ENCODE measurements around the gene COL5A1.

Gene COL5A1

DNA sequence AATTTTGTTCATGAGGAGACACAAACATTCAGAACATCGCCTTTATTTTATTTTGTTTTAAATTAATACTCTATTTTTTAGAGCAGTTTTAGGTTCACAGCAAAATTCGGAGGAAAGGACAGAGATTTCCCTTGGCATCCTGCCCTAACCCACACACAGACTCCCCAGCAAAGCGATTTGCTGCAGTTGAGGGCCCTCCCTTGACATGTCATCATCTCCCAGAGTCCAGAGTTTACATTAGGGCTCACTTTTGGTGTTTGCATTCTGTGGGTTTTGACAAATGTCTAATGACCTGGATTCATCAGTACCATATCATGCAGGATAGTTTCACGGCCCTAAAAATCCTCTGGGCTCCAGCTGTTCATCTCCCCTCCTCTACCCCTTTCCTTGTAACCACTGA, 33.6 kb upstream of the COL5A1 start:
- no peak for DNase-seq

DNA sequence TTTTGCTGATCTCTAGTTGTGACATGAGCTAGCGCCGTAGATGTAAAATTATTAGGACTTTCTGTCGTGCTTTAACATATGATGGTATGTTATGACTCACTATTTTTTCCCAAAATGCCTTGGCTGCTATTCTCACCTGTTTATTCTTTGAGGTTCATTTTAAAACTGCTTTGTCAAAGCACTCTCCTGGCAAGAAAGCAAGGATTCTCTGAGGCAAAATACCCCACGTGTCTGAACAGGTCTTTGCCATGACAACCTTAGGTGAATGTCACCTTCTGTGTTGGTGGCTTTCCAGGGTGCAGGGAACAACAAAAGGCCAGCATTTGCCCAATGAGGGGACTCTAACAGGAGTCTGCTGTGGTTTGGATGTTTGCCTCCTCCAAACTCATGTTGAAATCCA, 30.6 kb upstream of the COL5A1 start:
- no peak for DNase-seq

DNA sequence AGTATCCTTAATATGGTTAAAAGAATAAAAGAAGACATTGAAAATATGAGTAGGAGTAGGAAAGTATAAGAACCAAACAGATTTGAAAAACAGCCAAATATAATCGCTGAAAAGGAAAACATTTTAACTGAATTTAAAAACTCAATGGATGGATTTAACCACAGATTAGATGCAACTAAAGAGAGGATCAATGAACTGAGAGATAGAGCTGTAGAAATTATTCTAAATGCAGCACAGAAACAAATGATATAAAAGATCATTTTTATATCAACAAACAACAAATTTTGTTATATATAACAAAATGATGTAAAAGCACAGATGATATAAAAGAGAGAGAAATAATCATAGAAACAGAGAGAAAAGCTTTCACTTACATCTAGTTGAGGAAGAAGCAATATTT, 29.3 kb upstream of the COL5A1 start:
- DNase-seq, result no peak

DNA sequence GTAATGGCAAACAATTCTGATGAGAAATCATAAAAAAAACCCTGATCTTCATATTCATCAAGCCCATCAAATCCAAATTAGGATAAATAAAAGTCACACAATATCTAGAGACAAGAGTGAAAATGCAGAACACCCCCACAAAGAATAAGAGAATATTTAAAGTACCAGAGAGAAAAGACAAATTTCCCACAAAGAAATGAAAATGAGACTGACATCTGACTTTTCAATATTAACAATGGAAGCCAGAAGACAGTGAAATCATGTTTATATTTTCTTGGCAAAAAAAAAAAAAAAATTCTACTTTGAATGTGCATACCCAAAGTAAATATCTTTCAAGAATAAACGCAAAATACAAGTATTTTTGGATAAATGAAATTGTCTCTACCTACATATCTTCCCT, 28.9 kb upstream of the COL5A1 start:
- DNase-seq, result no peak

DNA sequence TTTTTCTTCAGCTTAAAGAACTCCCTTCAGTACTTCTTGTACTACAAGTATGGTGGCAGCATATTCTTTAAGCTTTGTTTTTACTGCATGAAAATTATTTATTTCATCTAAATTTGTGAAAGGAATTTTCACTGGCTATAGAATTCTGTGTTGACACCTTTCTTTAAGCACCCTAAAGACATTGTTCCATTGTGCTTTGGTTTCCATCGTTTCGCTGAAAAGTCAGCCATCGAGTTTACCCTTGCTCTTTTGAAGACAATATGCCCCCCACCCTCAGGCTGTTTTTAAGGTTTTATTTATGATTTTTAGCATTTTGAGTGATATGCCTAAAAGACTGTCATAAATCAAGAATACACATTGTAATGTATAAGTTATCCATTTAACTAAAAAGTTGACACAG, 27.3 kb upstream of the COL5A1 start:
- DNase-seq, result no peak

DNA sequence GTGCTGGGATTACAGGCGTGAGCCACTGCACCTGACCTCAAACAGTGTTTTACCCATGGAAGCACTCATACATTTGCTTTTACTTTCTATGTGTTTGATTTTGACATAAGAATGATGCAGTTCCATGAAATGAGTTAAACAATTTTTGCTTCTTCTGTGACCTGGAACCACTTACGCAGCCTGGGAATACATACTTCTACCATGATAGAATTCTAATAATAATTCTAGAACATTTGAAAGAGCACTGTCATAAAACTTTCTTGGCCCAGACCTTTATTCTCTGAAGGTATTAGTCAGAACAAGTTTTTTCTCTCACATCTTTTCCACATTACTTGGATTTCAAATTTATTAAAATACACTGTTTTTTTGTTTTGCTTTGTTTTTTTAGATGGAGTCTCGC, 25.3 kb upstream of the COL5A1 start:
- DNase-seq, result no peak

DNA sequence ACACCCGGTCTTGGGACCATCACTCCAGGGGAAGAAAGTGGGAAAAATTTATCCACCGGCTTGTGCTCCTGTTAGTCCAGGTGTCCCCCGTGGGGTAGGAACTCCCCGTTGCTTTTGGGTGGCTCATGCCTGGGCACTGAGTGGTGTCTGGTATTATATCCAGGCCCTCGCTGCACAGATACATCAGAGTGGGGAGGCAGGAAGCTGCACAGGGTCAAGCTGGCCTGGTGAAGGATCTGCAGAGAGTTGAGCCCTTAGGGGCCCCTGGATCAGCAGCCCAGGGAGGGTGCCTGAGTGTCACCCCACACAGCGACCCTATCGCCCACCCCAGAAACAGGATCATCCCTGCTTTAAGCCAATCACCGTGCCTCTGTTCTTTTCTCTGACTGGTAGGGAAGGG, 24.4 kb upstream of the COL5A1 start:
- peak; percentile 2 for DNase-seq

DNA sequence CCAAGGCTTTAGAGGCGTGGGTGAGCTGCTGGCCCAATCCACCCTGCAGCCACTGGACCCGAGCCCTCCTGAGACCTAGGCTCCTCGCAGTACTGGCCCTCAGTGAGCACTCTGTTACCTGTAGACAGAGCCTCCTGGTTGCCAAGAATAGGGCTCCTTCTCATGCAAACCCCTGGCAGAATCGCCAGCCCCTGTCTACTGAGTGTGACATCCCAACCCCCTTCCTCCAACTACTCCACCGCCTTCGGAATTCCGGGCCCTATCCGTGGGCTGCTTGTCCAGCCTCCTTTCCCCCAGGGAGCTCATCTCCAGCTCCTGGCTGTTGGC, 23.8 kb upstream of the COL5A1 start:
- no peak for DNase-seq

DNA sequence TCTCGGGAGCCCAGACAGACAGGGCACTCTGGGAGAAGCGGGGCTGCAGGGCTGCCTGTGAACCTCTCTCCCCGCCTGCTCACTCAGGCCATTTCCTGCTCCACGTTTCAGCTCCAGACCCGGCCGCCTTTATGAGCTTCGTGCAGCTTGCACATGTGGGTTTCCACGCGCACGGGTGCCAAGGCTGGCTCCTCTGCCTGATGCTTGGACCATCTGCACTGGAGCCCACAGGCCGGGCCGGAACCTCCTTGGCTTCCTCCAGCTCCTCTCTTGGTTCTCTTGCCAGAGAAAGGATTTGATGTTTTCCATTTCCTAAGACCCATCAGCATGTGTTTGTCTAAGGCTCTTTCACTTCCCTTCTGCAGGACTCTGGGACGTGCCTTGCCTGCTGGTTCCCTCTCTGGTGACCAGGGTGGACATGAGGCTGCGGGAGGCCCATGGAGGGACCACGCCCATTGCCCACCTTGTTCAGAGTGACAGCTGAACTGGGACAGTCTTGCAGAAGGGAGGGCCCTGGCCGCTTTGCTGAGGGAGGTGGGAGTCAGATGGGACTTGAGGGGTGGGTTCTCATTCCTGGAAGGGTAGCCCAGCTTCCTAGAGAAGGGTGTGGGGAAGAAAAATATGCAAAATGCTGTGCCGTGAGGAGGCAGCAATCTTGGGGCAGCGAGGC, 23.3 kb upstream of the COL5A1 start:
- peak; percentile 6 for DNase-seq

DNA sequence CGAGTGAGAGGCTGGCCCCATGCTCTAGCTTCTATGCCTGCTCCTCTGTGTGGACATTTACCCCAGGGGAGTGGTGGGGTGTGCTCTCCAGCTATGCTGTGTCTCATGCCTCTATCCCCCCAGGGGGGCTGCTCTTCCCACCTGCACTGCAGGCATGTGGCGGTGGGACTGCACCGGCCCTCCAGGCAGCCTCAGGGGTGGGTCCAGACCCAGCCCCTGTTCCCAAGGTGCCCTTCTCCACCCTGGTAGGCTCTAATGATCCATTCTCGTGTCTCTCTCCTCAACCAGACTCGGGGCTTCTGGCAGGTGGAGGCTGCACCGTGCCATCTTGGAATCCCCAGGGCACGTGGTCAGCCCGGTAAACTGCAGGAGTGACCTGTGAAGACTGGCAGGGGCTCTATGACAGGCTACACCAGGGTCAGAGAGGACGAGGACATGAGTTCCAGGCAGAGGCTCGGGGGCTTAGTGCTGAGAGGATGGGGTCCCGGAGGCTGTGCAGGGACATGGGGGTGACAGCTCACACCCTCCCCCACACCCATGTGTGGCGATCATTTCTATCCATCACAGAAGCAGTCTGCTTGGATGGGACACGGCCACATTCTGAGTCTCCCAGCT, 22.7 kb upstream of the COL5A1 start:
- DNase-seq, result peak; percentile 6

DNA sequence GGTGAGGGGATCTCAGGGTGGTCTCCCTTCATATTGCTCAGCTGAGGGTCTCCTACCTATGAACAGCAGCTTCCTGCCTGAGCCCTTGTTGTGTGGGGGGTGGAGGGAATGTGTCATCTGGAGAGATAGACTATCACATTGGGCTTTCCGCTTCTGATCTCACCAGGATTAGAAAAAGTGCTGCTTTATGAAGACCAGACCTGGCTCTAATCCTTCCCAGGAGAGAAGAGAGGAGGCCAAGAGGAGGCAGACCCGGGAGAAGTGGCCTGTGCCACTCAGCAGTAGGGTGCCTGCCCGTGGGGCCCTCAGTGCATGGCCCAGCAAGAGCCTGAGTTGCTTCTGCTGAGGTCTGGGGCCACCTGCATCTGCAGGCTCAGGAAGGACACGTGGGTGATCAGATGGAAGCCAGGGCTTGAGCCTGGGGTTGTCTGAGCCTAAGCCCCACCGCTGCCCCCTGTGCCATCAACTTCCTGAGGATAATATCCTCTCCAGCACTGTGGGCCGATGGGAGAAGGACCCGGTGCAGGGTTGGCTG, 22.1 kb upstream of the COL5A1 start:
- peak; percentile 8 for DNase-seq

DNA sequence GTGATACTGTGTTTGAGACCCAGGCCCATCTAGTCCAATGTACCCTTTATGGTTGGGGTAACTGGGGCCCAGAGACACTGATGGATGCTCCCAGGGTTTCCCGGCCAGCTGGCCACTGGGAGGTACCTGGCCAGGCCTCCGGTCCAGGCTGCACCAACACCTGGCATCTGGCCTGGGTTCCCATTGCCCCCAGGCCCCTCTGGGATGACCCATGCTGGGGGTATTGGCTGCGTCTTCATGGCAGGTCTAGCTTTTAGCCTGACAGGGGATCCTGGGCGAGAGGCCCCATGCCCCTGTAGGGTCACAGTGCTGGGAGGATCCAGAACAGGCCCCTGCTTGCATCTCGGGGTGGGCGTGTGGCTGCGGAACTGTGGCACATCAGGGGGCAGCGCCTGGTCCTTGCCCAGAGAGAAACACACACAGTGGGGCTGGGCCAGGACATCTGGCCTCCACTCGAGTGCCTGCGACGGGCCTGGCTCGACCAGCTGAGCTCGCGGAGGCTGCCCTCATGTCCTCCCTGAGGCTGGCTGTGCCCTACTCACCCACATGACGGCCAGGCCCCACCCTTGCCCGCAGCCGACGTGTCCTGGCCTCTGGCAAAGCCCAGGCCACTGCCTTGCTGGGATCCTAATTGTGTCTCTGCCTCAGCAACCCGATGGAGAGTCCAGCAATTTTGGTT, 21.5 kb upstream of the COL5A1 start:
- DNase-seq, result peak; percentile 6

DNA sequence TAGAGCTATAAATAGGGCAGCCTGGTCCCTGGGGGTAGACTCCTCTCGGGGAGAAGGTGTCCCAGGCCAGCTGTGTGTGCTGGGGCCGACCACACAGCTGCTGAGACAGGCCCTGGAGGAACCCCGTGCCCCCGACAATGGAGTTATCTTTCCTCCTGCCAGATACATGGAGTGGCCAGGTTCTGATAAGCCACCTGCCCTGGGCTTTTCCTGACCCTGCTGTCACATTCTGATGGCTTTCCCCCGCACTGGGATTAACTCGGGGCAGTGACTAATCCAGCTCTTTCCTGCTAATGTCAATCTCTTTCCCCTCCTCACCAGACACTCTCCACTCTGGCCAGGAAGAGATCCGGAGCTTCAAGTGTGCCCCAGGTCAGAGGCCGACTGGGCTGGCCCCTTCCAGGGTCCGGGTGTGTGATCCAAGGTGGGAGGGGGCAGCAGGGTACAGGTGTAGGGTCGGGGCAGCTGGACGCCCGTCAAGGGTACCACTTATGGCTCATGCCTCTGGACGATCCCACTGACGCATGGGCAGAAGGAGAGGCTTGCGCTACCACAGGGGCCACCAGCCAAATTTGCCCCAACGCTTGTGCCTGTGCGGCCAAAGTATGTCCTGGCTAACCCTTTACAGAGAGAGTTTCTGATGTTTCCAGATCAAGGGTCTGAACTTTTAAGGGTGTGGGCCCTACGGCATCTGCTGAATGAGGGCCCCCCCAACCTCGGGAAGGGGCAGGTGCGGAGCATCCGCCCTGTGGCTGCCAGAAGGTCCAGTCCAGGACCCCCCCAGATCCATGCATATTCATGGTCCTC, 20.6 kb upstream of the COL5A1 start:
- DNase-seq, result peak; percentile 12

DNA sequence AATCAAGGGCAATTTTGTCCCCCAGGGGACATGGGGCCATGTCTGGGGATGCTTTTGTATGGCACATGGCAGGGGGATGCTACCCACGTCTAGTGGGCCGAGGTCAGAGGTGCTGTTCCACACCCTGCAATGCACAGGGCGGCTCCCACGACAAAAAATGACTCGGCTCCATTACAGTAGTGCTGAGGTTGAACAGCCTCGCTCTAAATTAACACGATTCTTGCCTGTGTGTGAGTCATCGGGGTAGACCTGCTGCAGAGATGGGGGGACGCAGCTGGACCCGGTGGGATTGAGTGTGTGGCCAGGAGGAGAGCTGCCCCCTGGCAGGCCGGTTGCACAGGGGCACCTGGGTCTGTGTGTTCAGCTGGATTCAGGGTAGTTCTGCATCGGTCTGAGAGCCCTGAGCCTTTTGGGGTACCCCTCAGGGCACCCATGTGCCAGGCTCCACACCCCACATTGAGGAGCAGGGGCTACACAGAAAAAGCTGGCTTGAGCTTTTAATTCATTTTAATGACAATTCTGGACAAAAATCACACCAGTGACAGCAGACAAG, 20.0 kb upstream of the COL5A1 start:
- peak; percentile 10 for DNase-seq

DNA sequence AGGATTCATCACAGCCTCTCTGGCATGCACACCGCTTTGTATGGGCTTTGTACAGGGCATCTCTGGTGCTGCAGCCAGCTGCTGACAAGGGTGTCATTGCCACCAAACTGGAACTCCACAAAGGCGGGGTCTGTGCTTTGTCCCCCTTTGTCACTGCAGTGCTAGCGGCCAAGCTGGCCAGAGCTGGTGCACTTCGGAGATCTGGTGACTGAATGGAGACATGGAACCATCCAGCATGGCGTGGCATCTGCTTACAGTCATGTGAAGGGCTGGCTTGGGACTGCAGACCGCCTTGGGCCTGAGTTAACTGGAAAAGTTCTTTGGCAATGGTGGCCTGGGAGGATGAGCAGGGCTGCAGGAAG, 18.7 kb upstream of the COL5A1 start:
- DNase-seq, result no peak

DNA sequence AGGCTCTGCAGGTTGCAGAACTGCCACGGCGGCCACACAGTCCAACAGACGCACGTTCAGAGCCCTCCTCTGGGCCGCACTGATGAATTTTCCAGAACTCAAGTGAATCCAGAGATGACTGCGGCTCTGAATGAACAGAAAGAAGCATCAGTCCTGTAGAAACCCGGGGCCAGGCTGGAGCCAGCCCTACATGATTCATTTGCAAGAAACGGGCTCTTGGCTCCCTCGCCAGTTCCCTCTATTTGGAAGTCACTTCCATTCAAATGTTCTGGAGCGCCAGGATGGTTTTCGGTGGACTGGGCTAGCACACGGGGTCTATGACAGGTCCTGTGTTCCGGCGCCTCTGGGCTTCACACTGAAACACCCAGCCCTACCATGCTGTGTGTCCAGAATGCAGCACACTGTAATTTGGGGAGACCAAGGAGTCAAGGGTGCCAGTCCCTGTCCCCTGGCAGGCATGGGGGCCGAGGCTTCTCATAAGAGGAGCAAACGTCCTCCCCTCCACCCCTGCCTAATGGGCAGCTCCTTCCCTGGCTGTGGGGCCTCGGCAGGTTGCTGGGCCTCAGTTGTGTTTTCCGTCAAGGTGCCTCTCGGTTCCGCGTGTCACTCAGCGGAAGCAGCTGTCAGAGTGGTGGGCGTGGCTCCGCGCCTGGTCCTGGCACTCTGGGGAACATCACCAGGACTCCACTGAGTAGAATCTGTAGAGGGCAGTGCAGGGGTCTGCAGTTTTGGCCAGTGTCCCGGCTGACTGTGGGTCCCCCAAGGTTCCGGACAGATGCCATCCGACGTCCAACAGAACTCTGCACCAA, 18.1 kb upstream of the COL5A1 start:
- DNase-seq, result peak; percentile 11

DNA sequence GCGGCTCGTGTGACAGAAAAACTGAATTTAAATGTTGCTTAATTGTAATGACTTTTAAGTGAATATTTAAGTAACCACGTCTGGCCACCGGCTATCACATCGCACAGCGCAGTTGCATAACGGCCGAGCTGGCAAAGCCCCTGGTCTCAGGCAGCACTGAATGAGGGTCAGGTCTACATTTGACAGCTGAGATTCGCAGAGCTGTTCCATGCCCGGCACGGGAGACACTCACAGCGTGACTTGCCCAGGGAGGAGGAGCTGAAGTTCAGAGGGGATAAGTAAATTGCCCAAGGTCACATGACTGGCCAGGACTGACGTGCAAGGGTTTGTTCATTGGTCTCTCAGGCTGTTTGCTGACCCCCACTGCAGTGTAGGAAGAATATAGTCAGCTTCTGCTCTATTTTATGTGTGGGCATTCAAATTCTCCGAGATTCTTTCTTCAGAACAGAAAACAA, 17.4 kb upstream of the COL5A1 start:
- DNase-seq, result peak; percentile 6

DNA sequence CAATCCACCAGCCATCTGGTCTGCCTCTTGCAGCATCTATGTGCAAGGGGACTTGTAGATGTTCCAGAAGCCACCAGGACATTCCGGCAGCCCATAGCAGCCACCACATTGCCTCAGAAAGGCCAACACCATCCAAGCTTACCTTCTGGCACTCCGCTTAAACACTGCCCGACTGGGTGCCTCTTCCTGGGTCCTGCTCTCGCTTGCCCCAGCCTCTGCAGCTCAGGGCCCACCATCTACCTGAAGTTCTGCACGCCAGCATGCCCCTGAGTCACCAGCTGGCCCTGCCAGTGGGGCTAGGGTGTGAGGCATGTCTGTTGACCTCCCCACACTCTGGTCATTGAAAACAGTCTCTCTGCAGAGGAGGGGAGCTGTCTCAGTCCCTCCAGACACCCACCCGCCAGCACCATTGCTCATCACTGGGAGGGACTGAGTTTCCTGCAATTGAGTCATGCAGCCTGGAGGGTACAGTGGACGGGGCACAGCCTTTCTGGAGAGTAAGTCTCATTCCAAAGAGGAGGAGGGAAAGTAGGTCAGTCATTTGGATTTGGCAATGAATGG, 16.9 kb upstream of the COL5A1 start:
- peak; percentile 7 for DNase-seq

DNA sequence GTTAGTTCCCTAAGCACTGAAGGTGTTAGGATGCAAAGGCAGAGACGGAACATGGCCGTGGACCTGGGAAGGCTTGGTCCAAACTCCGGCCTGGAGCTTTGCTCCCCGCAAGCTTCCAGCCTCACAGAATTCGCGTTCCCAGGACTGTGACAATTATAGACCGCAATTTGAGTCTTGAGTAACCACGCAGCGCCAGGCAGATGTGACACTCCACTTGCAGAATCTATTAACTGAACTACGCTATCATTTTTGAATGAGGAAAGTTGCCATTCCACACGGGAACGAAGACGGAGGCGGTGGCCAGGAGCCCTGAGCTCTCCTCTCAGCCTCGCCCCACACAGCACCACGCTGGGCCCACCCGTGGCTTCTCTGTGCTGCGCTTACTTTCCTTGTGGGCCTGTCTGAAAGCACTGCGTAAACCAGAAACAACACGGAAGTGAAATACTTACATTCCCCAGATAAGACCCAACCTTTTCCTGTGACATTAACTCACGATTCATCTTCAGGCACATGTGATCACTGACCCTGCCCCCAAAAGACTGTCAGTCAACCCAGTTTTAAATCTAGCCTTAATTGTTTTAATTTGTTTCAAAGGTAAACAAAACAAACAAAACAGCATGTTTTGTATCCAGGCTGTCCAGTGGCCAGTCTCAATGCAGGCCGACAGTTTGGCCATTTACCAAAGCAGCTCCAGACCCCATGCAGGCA, 16.1 kb upstream of the COL5A1 start:
- peak; percentile 6 for DNase-seq

DNA sequence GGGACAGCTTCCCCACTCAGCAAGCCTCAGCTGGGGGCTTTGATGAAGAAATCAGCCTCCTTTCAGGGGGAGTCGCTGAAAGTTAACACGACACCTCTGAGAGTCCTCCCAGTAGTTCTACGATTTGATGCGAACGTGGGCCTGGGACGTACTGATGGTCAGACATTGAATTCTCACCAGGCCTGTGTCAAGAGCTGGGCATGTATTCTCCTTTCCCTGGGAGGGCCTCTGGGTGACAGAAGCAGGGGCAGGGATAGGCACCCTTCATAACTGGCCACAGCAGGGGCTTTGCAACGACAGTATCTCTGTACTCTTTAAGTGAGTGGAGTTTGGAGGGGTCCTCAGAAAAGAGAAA, 15.6 kb upstream of the COL5A1 start:
- no peak for DNase-seq
